ENCODE data around the gene CCDC183.
"Not testable (repeated sequence)": the region's sequence is repeated elsewhere in the genome, so short reads cannot be mapped to it uniquely, and the experiment has no call there.

CCDC183 gene

DNA sequence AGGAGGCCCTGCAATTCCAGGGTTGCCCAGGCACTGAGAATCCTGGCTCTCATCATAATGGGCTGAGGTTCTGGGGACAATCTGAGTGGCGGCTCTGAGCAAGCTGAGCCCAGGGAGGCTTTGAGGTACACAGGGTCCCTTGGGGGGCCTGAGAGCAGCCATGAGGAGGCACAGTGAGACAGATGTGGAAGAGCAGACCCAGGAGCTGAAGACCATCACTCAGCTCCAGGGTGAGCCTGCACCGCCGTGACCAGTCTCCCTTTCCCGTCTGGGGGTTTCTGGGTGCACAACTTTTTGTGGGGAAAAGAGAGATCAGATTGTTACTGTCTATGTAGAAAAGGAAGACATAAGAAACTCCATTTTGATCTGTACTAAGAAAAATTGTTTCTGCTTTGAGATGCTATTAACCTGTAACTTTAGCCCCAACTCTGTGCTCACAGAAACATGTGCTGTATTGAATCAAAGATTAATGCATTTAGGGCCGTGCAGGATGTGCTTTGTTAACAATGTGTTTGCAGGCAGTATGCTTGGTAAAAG lies at the start of gene CCDC183:
Gene CCDC183 (plus strand): TSS at position 101 of the 537 bp plus-strand sequence. CDS start 60 bp downstream, at position 161.
- no peak for DNase-seq

DNA sequence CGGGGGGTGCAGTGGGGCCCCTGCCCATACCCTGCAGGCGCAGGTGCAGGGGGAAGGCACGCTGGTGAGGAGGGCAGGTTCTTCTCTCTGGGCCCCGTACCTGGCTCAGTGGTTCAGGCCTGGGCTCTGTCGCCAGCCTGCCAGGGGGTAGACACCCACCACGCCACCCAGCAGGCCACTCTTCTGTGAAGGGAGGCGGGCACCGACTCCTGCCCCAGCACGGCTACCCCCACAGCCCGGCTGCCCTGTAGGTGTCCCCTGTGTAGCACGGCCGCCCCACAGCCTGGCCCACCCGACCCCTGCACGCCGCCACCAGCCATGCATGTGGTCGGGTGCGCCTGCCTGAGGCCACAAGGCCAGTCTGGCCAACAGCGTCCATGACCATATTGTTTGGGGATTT lies 49.5 kb upstream of the CCDC183 start:
- DNase-seq: no peak

DNA sequence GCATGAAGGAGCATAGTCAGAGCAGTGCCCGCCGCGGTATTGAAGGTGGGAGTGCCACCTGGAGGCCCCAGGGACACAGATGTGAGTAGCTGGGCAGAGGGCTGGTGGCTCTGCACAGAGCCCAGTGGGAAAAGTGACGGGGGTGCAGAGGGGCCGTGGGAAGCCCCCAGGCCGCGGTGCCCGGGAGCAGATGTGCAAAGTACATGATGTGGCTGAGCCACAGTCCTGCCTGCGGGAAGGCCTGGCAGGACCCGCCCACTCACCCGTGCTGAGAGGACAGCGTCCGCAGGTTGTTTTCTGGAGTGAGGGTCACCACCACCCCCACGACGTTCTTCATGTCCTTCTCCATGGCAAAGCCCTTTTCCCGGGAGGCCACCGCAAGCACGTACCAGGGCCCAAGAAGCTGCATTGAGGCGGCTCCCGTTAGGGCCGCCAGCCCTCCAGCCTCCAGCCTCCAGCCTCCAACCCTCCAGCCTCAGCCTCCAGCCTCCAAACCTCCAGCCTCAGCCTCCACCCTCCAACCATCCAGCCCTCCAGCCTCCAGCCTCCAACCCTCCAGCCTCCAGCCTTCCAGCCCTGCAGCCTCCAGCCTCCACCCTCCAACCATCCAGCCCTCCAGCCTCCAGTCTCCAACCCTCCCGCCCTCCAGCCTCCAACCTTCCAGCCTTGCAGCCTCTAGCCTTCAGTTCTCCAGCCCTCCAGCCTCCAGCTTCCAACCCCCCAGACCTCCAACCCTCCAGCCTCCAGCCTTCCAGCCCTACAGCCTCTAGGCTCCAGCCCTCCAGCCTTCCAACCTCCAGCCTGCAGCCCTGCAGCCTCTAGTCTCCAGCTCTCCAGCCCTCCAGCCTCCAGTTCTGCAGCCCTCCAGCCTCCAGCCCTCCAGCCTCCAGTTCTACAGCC lies 48.7 kb upstream of the CCDC183 start:
- no peak for DNase-seq

DNA sequence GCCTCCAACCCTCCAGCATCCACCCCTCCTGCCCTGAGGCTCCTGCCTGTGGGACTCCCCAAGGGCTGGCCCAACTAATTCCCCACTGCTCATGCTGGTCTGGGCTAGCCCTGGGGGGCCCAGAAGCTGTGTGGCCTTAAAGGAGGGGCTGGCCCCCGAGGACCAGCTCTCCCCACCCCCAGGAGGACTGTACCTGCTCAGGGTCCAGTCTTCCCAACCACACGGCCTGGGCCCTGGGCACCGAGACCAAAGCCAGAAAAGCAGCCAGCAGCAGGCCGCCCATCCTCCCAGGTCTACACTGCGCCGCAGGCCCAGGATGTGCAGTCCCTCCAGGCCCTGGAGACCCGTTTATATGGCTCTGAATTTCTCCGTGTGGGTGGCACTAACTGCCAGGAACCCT lies 47.9 kb upstream of the CCDC183 start, which contains the start of gene LCN6:
Gene LCN6 (minus strand): TSS at position 325 of the 400 bp plus-strand sequence. CDS start 42 bp downstream, at position 283.
- no peak for DNase-seq

GRCh38 chr9:136748666-136749611 lies 47.2 kb upstream of the CCDC183 start:
- no peak for DNase-seq

DNA sequence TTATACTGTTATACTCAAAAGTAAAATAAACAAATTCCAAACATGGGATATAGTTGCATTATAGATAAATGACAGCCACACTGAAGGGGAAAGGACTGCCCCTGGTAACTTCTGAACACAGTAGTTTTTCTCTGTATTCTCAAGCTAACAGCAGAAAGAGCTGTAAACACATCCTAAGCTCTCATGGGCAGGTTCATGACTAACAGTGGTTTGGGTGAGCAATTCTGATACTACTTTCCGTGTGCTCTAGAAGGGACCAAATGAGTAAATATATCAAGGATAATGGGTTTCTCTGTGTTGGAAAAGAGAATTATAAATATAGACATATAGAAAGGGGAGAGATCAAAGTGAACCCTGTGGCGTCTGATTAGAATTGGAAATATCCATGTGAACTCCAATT lies 45.6 kb upstream of the CCDC183 start:
- DNase-seq: no peak

- DNase-seq: no peak
Measured at GRCh38 chr9:136751244-136751643, 44.9 kb upstream of the CCDC183 start.

GRCh38 chr9:136751814-136752213 lies 44.3 kb upstream of the CCDC183 start:
- no peak for DNase-seq

- DNase-seq: no peak
Measured at GRCh38 chr9:136753371-136754058, 42.6 kb upstream of the CCDC183 start.

GRCh38 chr9:136754059-136754572 lies 42.0 kb upstream of the CCDC183 start:
- no peak for DNase-seq

- DNase-seq: no peak
Measured at GRCh38 chr9:136754626-136755301, 41.4 kb upstream of the CCDC183 start.

DNA sequence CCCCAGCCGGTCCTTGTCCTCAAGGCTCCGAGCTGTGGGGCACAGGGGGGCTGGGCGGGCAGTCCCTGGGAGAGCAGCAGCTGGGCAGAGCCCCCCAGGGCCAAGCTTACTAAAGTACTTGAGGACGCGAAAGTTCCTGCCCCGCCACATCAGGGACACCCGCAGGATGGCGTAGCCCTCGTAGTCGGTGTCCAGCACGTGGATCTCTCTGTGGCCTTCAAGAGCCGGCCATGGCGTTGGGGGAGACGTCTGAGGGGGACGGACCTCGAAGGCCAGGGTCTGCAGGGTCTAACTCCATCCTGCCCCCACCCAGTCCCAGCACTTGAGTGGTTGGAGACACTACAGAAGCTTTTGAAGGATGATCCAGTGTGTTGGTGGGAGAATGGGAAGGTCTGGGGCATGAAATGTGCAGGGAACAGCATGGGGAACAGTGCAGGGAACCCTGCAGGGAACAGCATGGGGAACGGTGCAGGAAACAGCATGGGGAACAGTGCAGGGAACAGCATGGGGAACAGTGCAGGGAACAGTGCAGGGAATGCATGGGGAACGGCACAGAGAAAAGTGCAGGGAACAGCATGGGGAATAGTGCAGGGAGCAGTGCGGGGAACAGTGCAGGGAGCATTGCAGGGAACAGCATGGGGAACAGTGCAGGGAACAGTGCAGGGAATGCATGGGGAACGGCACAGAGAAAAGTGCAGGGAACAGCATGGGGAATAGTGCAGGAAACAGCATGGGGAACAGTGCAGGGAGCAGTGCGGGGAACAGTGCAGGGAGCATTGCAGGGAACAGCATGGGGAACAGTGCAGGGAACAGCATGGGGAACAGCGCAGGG lies 40.6 kb upstream of the CCDC183 start:
- not testable (repeated sequence) for DNase-seq

DNA sequence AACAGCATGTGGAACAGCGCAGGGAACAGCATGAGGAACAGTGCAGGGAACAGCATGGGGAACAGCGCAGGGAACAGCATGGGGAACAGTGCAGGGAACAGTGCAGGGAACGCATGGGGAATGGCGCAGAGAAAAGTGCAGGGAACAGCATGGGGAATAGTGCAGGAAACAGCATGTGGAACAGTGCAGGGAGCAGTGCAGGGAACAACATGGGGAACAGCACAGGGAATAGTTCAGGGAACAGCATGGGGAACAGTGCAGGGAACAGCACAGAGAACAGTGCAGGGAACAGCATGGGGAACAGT lies 40.1 kb upstream of the CCDC183 start:
- no peak for DNase-seq

DNA sequence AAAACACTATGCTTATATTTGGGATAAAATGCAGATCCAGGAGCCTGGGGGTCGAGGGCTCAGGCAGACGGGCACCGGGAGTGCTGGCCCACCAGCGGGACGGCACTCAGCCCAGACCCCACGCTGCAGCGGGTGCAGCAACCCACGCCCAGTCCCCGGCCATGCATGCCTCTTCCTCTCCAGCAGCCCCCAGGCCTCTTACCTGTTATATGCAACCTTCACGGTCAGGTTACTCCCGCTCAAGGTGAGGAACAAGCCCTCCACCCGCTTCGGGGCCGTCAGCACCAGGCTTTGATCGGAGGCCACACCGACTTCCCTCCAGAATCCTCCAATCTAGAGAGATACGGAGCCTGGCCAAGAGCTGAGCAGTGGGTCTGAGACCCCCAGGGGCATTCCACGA lies 39.3 kb upstream of the CCDC183 start:
- no peak for DNase-seq

DNA sequence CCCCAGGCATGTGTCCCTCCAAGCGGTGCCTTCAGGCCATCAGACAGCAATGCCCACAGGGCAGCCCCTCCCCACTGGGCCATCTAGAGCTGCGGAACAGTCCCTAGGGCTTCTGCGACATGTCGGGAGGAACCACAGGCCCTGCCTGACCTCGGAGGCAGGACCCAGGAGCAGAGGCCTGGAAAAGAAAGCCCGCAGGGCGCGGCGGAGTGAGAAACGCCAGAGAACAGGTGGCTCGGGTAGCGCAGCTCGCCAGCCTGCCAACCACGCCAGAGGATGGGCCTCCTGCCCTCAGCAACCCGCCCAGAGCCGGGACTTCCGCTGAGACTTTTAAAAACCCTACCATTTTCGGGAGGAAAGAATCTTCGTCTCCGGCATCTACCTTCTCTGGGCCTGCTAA lies 38.8 kb upstream of the CCDC183 start:
- no peak for DNase-seq

DNA sequence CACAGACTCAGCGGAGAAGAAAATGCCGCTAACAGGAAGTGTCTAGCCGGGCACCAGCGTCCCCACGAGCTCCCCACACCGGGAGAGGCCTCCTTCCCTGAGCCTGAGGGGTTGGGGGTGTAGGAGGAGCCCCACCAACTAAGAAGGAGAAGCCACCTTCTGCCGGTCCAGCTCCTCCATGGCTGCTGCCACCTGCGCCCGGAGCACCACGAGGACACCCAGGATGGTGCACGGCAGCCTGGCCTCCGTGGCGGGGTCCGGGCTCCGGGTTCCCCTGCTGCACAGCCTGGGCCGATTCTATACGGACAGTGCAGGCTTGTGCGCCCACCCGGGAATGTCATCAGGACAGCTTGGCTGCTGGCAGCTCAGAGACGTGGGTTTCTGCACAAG lies 38.4 kb upstream of the CCDC183 start:
- no peak for DNase-seq

DNA sequence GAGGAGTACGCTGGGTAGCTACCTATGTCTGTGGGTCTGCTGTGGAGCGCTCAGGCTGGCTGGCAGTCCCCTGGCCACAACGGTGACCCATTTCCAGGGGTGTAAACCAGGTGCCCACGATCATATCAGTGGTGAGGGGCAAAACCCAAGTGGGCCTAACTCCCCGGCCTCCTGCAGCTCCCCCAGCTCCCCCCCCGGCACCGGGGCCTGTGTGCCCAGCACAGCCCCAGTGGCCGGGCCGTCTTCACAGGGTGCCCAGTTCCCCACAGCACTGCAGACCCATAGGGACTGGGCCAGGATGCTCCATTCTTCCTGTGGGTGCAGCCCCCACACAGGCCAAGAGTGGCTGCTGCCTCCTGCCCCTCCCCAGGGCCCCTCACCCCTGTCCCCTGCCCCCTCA lies 37.1 kb upstream of the CCDC183 start:
- no peak for DNase-seq

- DNase-seq: no peak
Measured at GRCh38 chr9:136759436-136760325, 36.5 kb upstream of the CCDC183 start.

DNA sequence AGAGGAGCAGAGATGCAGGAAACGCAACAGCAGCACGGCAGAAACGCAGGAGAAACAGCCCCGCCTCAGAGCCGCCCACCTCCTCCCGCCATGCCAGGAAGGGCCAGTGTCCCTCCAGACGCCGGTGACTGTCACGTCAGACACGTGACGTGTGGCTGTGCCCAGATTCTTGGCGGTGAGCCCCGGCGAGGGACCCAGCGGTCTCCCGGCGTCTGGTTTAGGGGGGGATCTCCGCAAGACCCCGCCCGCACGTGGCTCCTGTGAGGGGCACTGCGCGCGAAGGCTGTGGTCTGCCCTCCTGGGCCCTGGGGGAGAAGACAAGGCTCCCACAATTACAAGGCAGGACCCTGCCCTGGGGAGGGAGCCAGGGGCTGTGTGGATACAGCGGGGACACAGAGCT lies 35.7 kb upstream of the CCDC183 start:
- DNase-seq: no peak

Data from activated naive CD4-positive, alpha-beta T cell treated with Interleukin-2 at 50 U/mL for 16 hours (primary cell).